ENCODE results near the gene ATP1A2.
"Not testable (repeated sequence)": the region's sequence is repeated elsewhere in the genome, so short reads cannot be mapped to it uniquely, and the experiment has no call there.

ATP1A2 gene

GRCh38 chr1:160126342-160126741 lies 10.8 kb downstream of the ATP1A2 start:
- not testable (repeated sequence) for DNase-seq

- DNase-seq = no peak
Measured at GRCh38 chr1:160127381-160127780, 11.8 kb downstream of the ATP1A2 start.

GRCh38 chr1:160127865-160128523 lies 12.4 kb downstream of the ATP1A2 start:
- DNase-seq = no peak

- no peak for DNase-seq
Measured at GRCh38 chr1:160128636-160129035, 13.1 kb downstream of the ATP1A2 start.

- DNase-seq = no peak
Measured at GRCh38 chr1:160129046-160129445, 13.5 kb downstream of the ATP1A2 start.

GRCh38 chr1:160129558-160129957 lies 14.0 kb downstream of the ATP1A2 start:
- no peak for DNase-seq

- no peak for DNase-seq
Measured at GRCh38 chr1:160129966-160130365, 14.4 kb downstream of the ATP1A2 start.

- no peak for DNase-seq
Measured at GRCh38 chr1:160130486-160130885, 14.9 kb downstream of the ATP1A2 start.

GRCh38 chr1:160130939-160131338 lies 15.4 kb downstream of the ATP1A2 start:
- DNase-seq = no peak

GRCh38 chr1:160131803-160132565 lies 16.4 kb downstream of the ATP1A2 start:
- DNase-seq = no peak

- no peak for DNase-seq
Measured at GRCh38 chr1:160133990-160134770, 18.6 kb downstream of the ATP1A2 start.

- DNase-seq = no peak
Measured at GRCh38 chr1:160134791-160135572, 19.4 kb downstream of the ATP1A2 start.

GRCh38 chr1:160136121-160136925 lies 20.8 kb downstream of the ATP1A2 start:
- no peak for DNase-seq

GRCh38 chr1:160136926-160137200 lies 21.3 kb downstream of the ATP1A2 start:
- DNase-seq = no peak

- DNase-seq = no peak
Measured at GRCh38 chr1:160137216-160137862, 21.8 kb downstream of the ATP1A2 start.

- DNase-seq = no peak
Measured at GRCh38 chr1:160139840-160140239, 24.3 kb downstream of the ATP1A2 start.

GRCh38 chr1:160143695-160144094 lies 28.1 kb downstream of the ATP1A2 start:
- DNase-seq = no peak

GRCh38 chr1:160144921-160145320 lies 29.4 kb downstream of the ATP1A2 start:
- DNase-seq = no peak

- DNase-seq = no peak
Measured at GRCh38 chr1:160146107-160146506, 30.5 kb downstream of the ATP1A2 start.

- no peak for DNase-seq
Measured at GRCh38 chr1:160148121-160148520, 32.6 kb downstream of the ATP1A2 start.

GRCh38 chr1:160149233-160149632 lies 33.7 kb downstream of the ATP1A2 start:
- DNase-seq = no peak

- no peak for DNase-seq
Measured at GRCh38 chr1:160149716-160150115, 34.2 kb downstream of the ATP1A2 start.

All from SW 1271 (cell line).